OCI-LY1 (cell line): ENCODE data around the gene BTNL2.
A peak's percentile ranks its signal among the peaks of the same experiment; 100 is the strongest.
"Not testable (repeated sequence)": the region's sequence is repeated elsewhere in the genome, so short reads cannot be mapped to it uniquely, and the experiment has no call there.

Source experiments
- H2AFZ ChIP-seq: fragments of 200-600 bp; sonication (generic), shearing (Covaris generic); 2 replicates; pipeline ENCODE4 v1.6.0; 2014; ENCODE audit warnings: antibody characterized with exemption, mild to moderate bottlenecking, low read length
- H3F3A ChIP-seq: fragments of 200-600 bp; sonication (generic), shearing (Covaris generic); 2 replicates; pipeline ENCODE4 v1.6.0; 2014; ENCODE audit warnings: mild to moderate bottlenecking, antibody characterized with exemption, low read length, moderate library complexity; ENCODE audit not compliant: insufficient read depth
- H3K27ac ChIP-seq: fragments of 200-600 bp; sonication (generic); 2 replicates; pipeline ENCODE4 v1.5.1; 2014; ENCODE audit warnings: low read length, mixed run types, mild to moderate bottlenecking, low read depth; ENCODE audit not compliant: poor library complexity, severe bottlenecking
- H3K27me3 ChIP-seq: fragments of 200-600 bp; sonication (generic); 2 replicates; pipeline ENCODE4 v1.6.0; 2014; ENCODE audit warnings: antibody characterized with exemption, mild to moderate bottlenecking, low read length, moderate library complexity; ENCODE audit not compliant: insufficient read depth
- H3K36me3 ChIP-seq: fragments of 200-600 bp; sonication (generic); 2 replicates; pipeline ENCODE4 v1.6.1; 2014; ENCODE audit warnings: mild to moderate bottlenecking, antibody characterized with exemption, low read length, moderate library complexity, mixed read lengths; ENCODE audit not compliant: insufficient read depth
- H3K4me1 ChIP-seq: fragments of 200-600 bp; sonication (generic); 2 replicates; pipeline ENCODE4 v1.5.1; 2014; ENCODE audit warnings: mild to moderate bottlenecking, low read length, moderate library complexity; ENCODE audit not compliant: insufficient read depth, severe bottlenecking
- H3K4me2 ChIP-seq: fragments of 200-600 bp; sonication (generic), shearing (Covaris generic); 2 replicates; pipeline ENCODE4 v1.6.1; 2014; ENCODE audit warnings: low read length
- H3K4me3 ChIP-seq: fragments of 200-600 bp; sonication (generic); 2 replicates; pipeline ENCODE4 v1.5.1; 2014; ENCODE audit warnings: low read length, low read depth, mild to moderate bottlenecking, mixed read lengths; ENCODE audit not compliant: poor library complexity, severe bottlenecking
- H3K79me2 ChIP-seq: fragments of 200-600 bp; shearing (Covaris generic); 2 replicates; pipeline ENCODE4 v1.6.1; 2016; ENCODE audit warnings: mixed run types, low read length, mixed read lengths; ENCODE audit not compliant: insufficient read depth
- H3K9ac ChIP-seq: fragments of 200-600 bp; sonication (generic), shearing (Covaris generic); 2 replicates; pipeline ENCODE4 v1.6.1; 2014; ENCODE audit warnings: mild to moderate bottlenecking, low read length, mixed read lengths
- H3K9me2 ChIP-seq: fragments of 200-600 bp; sonication (generic), shearing (Covaris generic); 2 replicates; pipeline ENCODE4 v1.6.1; 2014; ENCODE audit warnings: low read depth, mild to moderate bottlenecking, low read length, mixed read lengths
- H3K9me3 ChIP-seq: fragments of 200-600 bp; shearing (Covaris generic); 2 replicates; pipeline ENCODE4 v1.6.1; 2014; ENCODE audit warnings: low read length, mixed read lengths
- H4K20me1 ChIP-seq: fragments of 200-600 bp; sonication (generic), shearing (Covaris generic); 2 replicates; pipeline ENCODE4 v1.6.0; 2016; ENCODE audit warnings: mild to moderate bottlenecking, low read length; ENCODE audit not compliant: insufficient read depth
- EZH2 ChIP-seq: fragments of 200-600 bp; sonication (generic), shearing (Covaris generic); IDR thresholded peaks from 2 replicates; pipeline ENCODE4 v1.8.0; 2017; ENCODE audit warnings: borderline replicate concordance, mixed run types, mild to moderate bottlenecking, antibody characterized with exemption, low read length, moderate library complexity, mixed read lengths
- TF ChIP-seq, protein P1 (sequence below): fragments of 200-600 bp; sonication (generic), shearing (Covaris generic); IDR thresholded peaks from 2 replicates; pipeline ENCODE4 v1.5.1; 2017; ENCODE audit warnings: mild to moderate bottlenecking, antibody characterized with exemption, low read length, moderate library complexity, mixed read lengths

Gene BTNL2

DNA sequence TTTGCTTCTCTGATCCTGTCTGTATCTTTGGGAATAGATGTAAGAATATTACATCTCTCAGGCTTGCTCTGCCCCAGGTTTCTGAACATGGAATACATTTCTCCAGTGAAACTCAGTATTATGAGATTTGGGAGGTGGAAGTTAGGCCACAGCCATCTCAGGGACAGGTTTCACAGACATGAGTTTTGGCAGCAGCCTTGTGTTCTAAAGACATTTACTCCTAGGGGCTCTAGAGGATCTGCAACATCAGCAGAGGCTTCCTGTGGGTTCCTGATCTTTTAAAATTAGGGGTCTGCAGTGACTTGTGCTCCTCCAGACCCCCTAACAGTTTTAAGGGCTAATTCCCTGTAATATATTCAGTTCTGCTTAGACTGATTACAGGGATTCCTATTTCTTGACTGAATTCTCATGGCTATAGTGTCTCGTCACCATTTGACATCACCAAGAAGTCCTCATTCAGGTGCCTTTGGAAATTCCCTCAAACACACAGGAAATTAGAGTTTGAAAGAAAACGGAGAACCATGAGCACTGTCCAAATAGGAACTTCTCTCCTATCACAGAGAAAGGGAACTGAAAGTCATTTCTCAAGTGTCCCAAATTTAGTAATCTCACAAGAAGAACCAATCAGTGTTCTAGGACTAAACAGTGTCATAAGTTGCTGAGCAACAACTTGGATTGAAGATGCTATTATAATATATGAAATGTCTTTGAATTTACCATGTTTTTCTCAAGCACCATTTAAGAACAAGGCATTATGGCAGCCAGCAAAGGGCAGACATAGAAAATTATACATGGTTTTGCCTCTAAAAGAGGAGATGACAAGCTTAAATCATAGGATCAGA is 30.2 kb upstream of the BTNL2 start:
- Histone ChIP-seq H3F3A (no peaks in the 10 kb centered on the region), H3K4me3 (no peak overlapping the region), H3K27me3 (peaks cover 5% of the 10 kb centered on the region; the same call in 1 of the 2 replicates), H3K27ac (no peak overlapping the region), H2AFZ (no peak overlapping the region), H3K4me2 (no peak overlapping the region), H3K4me1 (no peaks in the 10 kb centered on the region), H3K36me3 (no peaks in the 10 kb centered on the region), H3K79me2 (no peaks in the 10 kb centered on the region), H3K9me2 (no peaks in the 10 kb centered on the region), H3K9ac (no peak overlapping the region), H4K20me1 (no peaks in the 10 kb centered on the region), H3K9me3 (no peaks in the 10 kb centered on the region; the same call in 1 of the 2 replicates)
- TF ChIP-seq, protein P1, sequence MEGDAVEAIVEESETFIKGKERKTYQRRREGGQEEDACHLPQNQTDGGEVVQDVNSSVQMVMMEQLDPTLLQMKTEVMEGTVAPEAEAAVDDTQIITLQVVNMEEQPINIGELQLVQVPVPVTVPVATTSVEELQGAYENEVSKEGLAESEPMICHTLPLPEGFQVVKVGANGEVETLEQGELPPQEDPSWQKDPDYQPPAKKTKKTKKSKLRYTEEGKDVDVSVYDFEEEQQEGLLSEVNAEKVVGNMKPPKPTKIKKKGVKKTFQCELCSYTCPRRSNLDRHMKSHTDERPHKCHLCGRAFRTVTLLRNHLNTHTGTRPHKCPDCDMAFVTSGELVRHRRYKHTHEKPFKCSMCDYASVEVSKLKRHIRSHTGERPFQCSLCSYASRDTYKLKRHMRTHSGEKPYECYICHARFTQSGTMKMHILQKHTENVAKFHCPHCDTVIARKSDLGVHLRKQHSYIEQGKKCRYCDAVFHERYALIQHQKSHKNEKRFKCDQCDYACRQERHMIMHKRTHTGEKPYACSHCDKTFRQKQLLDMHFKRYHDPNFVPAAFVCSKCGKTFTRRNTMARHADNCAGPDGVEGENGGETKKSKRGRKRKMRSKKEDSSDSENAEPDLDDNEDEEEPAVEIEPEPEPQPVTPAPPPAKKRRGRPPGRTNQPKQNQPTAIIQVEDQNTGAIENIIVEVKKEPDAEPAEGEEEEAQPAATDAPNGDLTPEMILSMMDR: no peak
- no peak for TF ChIP-seq EZH2

DNA sequence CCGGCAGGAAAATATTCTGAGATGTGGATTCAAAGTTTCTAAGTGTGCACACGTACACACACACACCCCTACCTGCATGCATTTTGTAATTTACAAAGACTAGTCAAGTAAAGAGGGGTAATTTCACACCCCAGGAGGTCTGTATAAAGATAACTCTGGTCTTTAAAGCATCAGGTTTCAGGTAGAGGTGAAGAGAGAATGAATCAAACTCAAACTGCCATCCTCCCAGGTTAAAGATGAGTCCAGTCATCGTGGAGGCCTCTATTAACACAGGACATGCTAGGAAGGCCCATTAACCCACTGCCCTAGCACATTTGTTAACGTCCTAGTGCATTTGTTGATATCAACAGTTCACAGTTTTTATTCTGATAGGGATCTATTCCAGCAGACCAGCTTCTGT is 29.2 kb upstream of the BTNL2 start:
- H3K9ac ChIP-seq: no peak overlapping the region
- H3K4me1 ChIP-seq: no peaks in the 10 kb centered on the region
- no peaks in the 10 kb centered on the region for H3K27me3 ChIP-seq
- H3K9me2 ChIP-seq: no peaks in the 10 kb centered on the region
- H3K4me3 ChIP-seq: no peak overlapping the region
- no peak overlapping the region for H3K27ac ChIP-seq
- H4K20me1 ChIP-seq: no peaks in the 10 kb centered on the region
- TF ChIP-seq, protein P1: no peak
- no peak for TF ChIP-seq EZH2
- no peak overlapping the region for H2AFZ ChIP-seq
- H3K4me2 ChIP-seq: no peak overlapping the region
- no peaks in the 10 kb centered on the region for H3F3A ChIP-seq
- no peaks in the 10 kb centered on the region; the same call in 1 of the 2 replicates for H3K9me3 ChIP-seq
- H3K36me3 ChIP-seq: no peaks in the 10 kb centered on the region
- H3K79me2 ChIP-seq: no peaks in the 10 kb centered on the region

DNA sequence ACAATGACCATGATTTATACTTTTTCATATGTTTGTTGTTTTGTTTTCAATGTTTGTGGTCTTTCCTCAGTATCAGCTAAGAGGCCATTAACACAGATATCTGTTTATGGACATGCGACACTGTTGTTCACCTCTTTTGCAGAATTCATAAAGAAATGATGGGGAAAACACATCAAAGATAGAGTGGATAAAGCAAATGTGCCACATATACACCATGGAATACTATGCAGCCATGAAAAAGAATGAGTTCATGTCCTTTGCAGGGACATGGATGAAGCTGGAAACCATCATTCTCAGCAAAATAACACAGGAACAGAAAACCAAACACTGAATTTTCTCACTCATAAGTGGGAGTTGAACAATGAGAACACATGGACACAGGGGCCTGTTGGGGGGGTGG is 27.0 kb upstream of the BTNL2 start:
- H3K36me3 ChIP-seq, H3K79me2 ChIP-seq, H3K27me3 ChIP-seq, H3K27ac ChIP-seq, H3K4me2 ChIP-seq, H3K9me2 ChIP-seq, H3K4me1 ChIP-seq, H3F3A ChIP-seq, H3K4me3 ChIP-seq, H2AFZ ChIP-seq, H4K20me1 ChIP-seq, H3K9me3 ChIP-seq, H3K9ac ChIP-seq: not testable (repeated sequence)

DNA sequence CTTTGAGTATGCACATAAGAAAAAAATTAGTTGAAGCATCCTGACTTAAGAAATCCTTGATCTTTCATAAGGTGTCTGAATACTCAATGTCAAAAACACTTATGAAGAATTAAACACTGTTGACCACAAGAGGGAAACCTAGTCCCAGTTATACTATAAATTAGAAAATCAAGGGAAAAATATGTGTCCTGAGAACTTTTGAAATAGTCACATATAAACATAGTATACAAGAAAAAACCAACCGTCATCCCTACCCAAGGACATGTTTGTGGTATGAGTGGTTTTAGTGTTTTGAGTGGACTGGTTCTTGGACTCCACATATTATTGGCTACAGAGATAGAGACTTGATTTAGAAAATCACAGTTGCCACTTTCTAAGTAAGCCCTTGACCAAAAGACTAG is 25.1 kb upstream of the BTNL2 start:
- no peaks in the 10 kb centered on the region for H3K79me2 ChIP-seq
- H3K27me3 ChIP-seq: no peaks in the 10 kb centered on the region
- no peaks in the 10 kb centered on the region for H3K36me3 ChIP-seq
- H3K9ac ChIP-seq: no peak overlapping the region
- no peaks in the 10 kb centered on the region for H3K9me3 ChIP-seq
- no peak for TF ChIP-seq EZH2
- TF ChIP-seq, protein P1: peak; percentile 56; the same call in 1 of the 2 replicates
- H3F3A ChIP-seq: no peaks in the 10 kb centered on the region
- H3K4me2 ChIP-seq: no peak overlapping the region
- no peak overlapping the region for H3K4me3 ChIP-seq
- no peak overlapping the region for H2AFZ ChIP-seq
- H3K4me1 ChIP-seq: no peaks in the 10 kb centered on the region
- H4K20me1 ChIP-seq: no peaks in the 10 kb centered on the region
- no peak overlapping the region for H3K27ac ChIP-seq
- no peaks in the 10 kb centered on the region for H3K9me2 ChIP-seq
